DND-41 (cell line): ENCODE results near the gene LRP3.

Source experiments
- EZH2 ChIP-seq: IDR thresholded peaks from 3 replicates; pipeline ENCODE4 v1.6.1; 2012; ENCODE audit warnings: borderline replicate concordance, low read depth, mild to moderate bottlenecking, moderate library complexity, low read length, inconsistent platforms; ENCODE audit not compliant: severe bottlenecking
- TF ChIP-seq, protein P1 (sequence below): IDR thresholded peaks from 2 replicates; pipeline ENCODE4 v1.5.1; 2012; ENCODE audit warnings: borderline replicate concordance, low read length, moderate library complexity, mild to moderate bottlenecking; ENCODE audit not compliant: poor library complexity, severe bottlenecking; ENCODE audit errors: extremely low read depth

DNA sequence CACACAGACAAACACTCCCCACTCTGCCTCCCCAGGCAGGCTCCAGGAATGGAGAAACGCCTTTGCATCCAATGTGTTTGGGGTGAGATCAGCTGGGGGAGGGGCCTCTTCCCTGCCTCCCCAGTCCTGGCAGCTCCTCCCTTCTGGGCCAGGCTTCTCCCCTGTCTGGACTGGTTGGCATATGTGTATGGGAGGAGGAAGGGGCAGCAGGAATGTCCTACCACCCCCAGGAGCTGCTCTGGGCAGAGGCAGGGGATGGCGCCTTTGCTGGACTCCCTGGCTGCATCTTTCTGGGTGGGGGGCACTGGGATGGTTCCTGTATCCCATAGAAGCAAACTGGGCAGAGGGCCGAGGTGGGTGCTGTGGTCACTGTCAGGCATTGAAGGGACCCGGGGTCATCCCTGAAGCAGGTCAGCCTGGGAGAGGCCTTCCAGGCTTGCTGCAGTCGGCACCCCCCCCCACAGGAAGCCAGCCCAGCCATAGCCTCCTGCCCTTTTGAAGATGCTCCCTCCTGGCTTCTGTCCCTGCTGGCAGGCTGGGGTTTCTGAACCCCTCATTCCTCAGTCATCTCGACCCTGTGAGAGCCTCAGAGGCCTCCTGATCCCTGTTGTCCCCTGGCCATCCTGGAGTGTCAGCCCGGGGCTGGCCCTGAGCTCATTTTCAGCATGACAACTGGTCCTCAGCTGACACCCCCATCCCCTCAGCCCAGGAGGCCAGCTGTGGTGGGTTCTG, 52.7 kb downstream of the LRP3 start:
- TF ChIP-seq EZH2, result no peak
- TF ChIP-seq, protein P1, sequence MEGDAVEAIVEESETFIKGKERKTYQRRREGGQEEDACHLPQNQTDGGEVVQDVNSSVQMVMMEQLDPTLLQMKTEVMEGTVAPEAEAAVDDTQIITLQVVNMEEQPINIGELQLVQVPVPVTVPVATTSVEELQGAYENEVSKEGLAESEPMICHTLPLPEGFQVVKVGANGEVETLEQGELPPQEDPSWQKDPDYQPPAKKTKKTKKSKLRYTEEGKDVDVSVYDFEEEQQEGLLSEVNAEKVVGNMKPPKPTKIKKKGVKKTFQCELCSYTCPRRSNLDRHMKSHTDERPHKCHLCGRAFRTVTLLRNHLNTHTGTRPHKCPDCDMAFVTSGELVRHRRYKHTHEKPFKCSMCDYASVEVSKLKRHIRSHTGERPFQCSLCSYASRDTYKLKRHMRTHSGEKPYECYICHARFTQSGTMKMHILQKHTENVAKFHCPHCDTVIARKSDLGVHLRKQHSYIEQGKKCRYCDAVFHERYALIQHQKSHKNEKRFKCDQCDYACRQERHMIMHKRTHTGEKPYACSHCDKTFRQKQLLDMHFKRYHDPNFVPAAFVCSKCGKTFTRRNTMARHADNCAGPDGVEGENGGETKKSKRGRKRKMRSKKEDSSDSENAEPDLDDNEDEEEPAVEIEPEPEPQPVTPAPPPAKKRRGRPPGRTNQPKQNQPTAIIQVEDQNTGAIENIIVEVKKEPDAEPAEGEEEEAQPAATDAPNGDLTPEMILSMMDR, result no peak
